ENCODE data around the gene SLC2A10.

SLC2A10 gene

DNA sequence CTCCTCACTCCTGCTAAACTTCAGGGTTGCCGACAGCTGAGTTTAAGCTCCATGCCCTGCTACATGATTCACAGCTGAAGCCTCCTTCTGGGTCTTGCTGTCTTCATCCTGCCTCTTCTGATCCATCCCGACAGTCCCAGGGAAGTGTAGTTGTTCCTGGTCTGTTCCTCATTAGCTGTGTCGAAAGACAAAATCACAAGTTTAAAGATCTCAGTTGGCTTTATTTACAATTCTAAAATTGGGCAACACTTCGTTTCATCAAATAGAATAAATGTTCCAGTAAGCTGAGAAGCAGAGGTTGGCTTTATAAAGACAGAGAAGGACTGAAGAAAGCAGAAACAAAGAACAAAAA is 4.1 kb upstream of the SLC2A10 start:
- no peak overlapping the region for H3K4me3 ChIP-seq (ENCODE audit: low read depth, low read length)
- DNase-seq (ENCODE audit: low read depth, low spot score), result peak; percentile 49
- TF ChIP-seq CTCF (IDR thresholded peaks at IDR 0.05; ENCODE audit: insufficient read depth, low read length, missing control alignments), result no peak
- ChIA-PET CTCF (interaction anchor here (1.1 kb wide), 1 partner anchor 8 kb away, joined by 3 read pairs; no protein-coding TSS in a partner anchor), POLR2A (no interaction called here)

GRCh38 chr20:46706242-46706641 is 3.2 kb upstream of the SLC2A10 start:
- TF ChIP-seq CTCF (IDR thresholded peaks at IDR 0.05; ENCODE audit: insufficient read depth, low read length, missing control alignments), result no peak
- H3K4me3 ChIP-seq (ENCODE audit: low read depth, low read length), result no peak overlapping the region
- ChIA-PET POLR2A (no interaction called here), CTCF (interaction anchor here (0.6 kb wide), 1 partner anchor 12 kb away, joined by 3 read pairs; no protein-coding TSS in a partner anchor)
- DNase-seq (ENCODE audit: low read depth, low spot score), result no peak

DNA sequence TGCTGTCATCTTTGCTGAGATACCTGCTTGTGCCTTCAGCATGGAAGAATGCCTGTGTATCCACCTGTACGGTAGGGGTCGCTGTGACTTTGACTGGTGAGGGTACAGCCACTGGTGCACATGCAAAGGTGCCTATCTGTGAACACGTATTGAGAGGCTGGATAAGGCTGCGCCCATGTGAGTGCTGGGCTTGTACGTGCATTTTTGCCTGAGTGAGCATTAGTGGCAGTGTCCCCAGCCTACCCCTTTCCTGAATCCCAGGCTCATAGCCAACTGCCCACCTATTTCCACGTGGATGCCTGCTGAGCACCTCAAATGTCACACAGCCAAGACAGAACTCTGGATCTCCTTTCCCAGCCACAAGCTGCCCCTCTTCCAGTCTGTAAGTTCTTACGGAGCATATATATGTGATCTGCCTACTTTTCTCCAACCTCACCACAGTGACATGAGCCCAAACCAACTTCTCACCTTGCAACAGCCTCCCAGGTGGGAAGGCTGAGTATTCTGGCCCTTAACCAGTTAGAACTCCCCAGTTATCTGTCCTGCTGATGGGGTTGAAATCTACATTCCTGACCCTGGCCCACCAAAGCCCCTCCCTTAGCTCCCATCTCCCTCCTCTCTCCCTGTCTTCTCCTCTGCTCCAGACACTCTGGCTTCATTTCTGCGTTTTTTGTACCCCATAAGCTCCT is 1.1 kb upstream of the SLC2A10 start:
- DNase-seq (ENCODE audit: low read depth, low spot score), result no peak
- TF ChIP-seq CTCF (IDR thresholded peaks at IDR 0.05; ENCODE audit: insufficient read depth, low read length, missing control alignments), result no peak
- ChIA-PET CTCF (interaction anchor here (1.5 to 1.6 kb wide), 2 partner anchors 8 to 14 kb away, joined by 4 to 8 read pairs; no protein-coding TSS in a partner anchor), POLR2A (no interaction called here)
- no peak overlapping the region for H3K4me3 ChIP-seq (ENCODE audit: low read depth, low read length)

DNA sequence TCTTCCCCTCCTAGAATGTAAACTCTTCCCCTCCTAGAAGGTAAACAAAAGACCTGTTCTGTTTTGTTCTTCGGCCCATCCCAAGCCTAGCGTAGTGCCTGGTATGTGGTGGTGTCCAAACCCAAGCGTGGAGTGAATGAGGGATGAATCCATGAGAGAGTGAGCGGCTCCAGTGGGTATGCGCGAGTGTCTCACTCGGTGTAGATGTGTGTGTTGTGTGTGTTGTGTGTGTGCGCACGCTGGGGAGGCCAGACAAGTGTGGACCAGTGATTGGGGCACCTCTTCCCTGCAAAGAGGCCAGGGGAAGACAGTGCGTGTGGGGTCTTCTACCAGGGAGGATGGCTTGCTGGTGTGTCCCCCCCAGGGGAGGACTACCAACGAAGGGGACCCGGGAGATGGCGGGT is 392 bp upstream of the SLC2A10 start:
- no peak for DNase-seq (ENCODE audit: low read depth, low spot score)
- ChIA-PET CTCF (interaction anchor here (1.5 kb wide), 1 partner anchor 9 kb away, joined by 8 read pairs; no protein-coding TSS in a partner anchor), POLR2A (no interaction called here)

GRCh38 chr20:46710153-46710913 is 884 bp downstream of the SLC2A10 start:
- ChIA-PET POLR2A (no interaction called here), CTCF (interaction anchor here (1.4 to 1.6 kb wide), 2 partner anchors 10 to 11 kb away, joined by 6 to 10 read pairs; no protein-coding TSS in a partner anchor)
- TF ChIP-seq CTCF (IDR thresholded peaks at IDR 0.05; ENCODE audit: insufficient read depth, low read length, missing control alignments), result no peak
- H3K4me3 ChIP-seq (ENCODE audit: low read depth, low read length), result peak overlapping the region; percentile 69
- DNase-seq (ENCODE audit: low read depth, low spot score), result no peak

More for the DNA sequence above, 392 bp upstream of the SLC2A10 start:
- H3K4me3 ChIP-seq (ENCODE audit: low read depth, low read length), result peak overlapping the region; percentile 69
- no peak for TF ChIP-seq CTCF (IDR thresholded peaks at IDR 0.05; ENCODE audit: insufficient read depth, low read length, missing control alignments)

DNA sequence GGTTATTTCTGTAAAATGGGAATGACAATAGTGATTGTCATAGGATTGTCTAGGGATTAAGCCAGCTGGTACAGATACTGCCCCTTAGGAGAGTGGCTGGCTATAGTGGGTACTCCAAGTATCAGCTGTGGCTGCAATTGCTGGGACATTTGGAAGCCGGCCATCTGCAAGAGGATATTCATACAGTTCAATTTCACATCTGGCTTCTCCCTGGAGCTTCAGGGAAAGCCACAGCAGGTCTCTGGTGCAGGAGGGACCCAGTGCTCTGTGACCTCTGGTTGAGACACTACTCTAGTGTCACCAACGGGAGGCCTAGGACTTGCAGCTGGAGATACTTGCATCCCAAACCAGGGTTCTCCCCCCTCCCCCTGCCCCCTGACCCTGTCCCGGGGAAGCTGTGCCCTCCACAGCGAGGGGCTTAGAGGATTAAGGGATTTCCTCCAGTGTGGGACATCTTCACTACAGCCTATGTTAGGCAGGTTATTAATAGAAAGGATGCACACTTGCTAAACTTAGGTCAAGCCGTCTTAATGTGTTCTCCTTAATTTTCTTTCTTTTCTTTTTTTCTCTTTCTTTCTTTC is 2.7 kb downstream of the SLC2A10 start:
- TF ChIP-seq CTCF (IDR thresholded peaks at IDR 0.05; ENCODE audit: insufficient read depth, low read length, missing control alignments), result no peak
- POLR2A ChIA-PET, result no interaction called here
- no peak overlapping the region for H3K4me3 ChIP-seq (ENCODE audit: low read depth, low read length)
- CTCF ChIA-PET, result no interaction called here
- DNase-seq (ENCODE audit: low read depth, low spot score), result no peak

Measured in AG04449 (cell line).